Panc1 (cell line): ENCODE data around the gene PTPRA.

ENCODE experiments used
- CTCF ChIP-seq: fragments of 450-650 bp; IDR thresholded peaks from 2 replicates; pipeline ENCODE4 v1.5.1; 2017; ENCODE audit warnings: mild to moderate bottlenecking
- POLR2AphosphoS5 ChIP-seq: IDR thresholded peaks from 2 replicates; pipeline ENCODE4 v1.6.1; 2012; ENCODE audit warnings: mild to moderate bottlenecking, low read depth, low read length, moderate library complexity
- REST ChIP-seq, 2 experiments: IDR thresholded peaks; 2 replicates each; pipeline ENCODE4 v1.6.1; 2011 to 2012; ENCODE audit warnings: low read depth in 2 of 2, control low read depth in 1 of 2, low read length in 1 of 2, mild to moderate bottlenecking in 1 of 2, moderate library complexity in 1 of 2; ENCODE audit not compliant: insufficient read depth in 1 of 2
- TCF7L2 ChIP-seq: IDR thresholded peaks from 2 replicates; pipeline ENCODE4 v1.6.1; 2011; ENCODE audit warnings: mild to moderate bottlenecking, low read depth, low read length, inconsistent platforms

GRCh38 chr20:2865101-2865500, 8.2 kb upstream of the PTPRA start:
- TF ChIP-seq CTCF (no peak), POLR2AphosphoS5 (no peak), REST (IDR thresholded peaks at IDR 0.05; ENCODE audit: insufficient read depth in 1 of 2, low read depth in 2 of 2, low read length in 1 of 2) (no peak), TCF7L2 (no peak)
